GM19328 (cell line): ENCODE measurements around the gene CCDC88A.
"Not testable (repeated sequence)": the region's sequence is repeated elsewhere in the genome, so short reads cannot be mapped to it uniquely, and the experiment has no call there.

Source experiments
- ATAC-seq: cut with Tn5 transposase; IDR thresholded peaks from one replicate; pipeline ENCODE4 v1.9.1; 2021; ENCODE audit warnings: mild to moderate bottlenecking, moderate library complexity; ENCODE audit not compliant: unreplicated experiment

Gene CCDC88A

GRCh38 chr2:55391155-55391554 is 28.5 kb downstream of the CCDC88A start:
- no peak for ATAC-seq

- ATAC-seq, result not testable (repeated sequence)
Measured at GRCh38 chr2:55385516-55385915, 34.1 kb downstream of the CCDC88A start.

- no peak for ATAC-seq
Measured at GRCh38 chr2:55384786-55385185, 34.9 kb downstream of the CCDC88A start.

GRCh38 chr2:55371376-55371775 is 48.3 kb downstream of the CCDC88A start:
- no peak for ATAC-seq

GRCh38 chr2:55370208-55370607 is 49.4 kb downstream of the CCDC88A start:
- ATAC-seq, result no peak

GRCh38 chr2:55365303-55365702 is 54.4 kb downstream of the CCDC88A start:
- ATAC-seq, result no peak

- no peak for ATAC-seq
Measured at GRCh38 chr2:55364189-55365055, 55.2 kb downstream of the CCDC88A start.

GRCh38 chr2:55363636-55364035 is 56.0 kb downstream of the CCDC88A start:
- ATAC-seq, result no peak

GRCh38 chr2:55361465-55362189 is 58.0 kb downstream of the CCDC88A start:
- ATAC-seq, result no peak

GRCh38 chr2:55358451-55358850 is 61.2 kb downstream of the CCDC88A start:
- ATAC-seq, result no peak

GRCh38 chr2:55357927-55358326 is 61.7 kb downstream of the CCDC88A start:
- ATAC-seq, result no peak

- no peak for ATAC-seq
Measured at GRCh38 chr2:55357164-55357563, 62.5 kb downstream of the CCDC88A start.

GRCh38 chr2:55356136-55356535 is 63.5 kb downstream of the CCDC88A start:
- ATAC-seq, result not testable (repeated sequence)

- ATAC-seq, result no peak
Measured at GRCh38 chr2:55355451-55355850, 64.2 kb downstream of the CCDC88A start.

- ATAC-seq, result no peak
Measured at GRCh38 chr2:55351672-55352071, 68.0 kb downstream of the CCDC88A start.

- ATAC-seq, result no peak
Measured at GRCh38 chr2:55345064-55345463, 74.6 kb downstream of the CCDC88A start.

- ATAC-seq, result no peak
Measured at GRCh38 chr2:55338268-55338667, 81.4 kb downstream of the CCDC88A start.

- no peak for ATAC-seq
Measured at GRCh38 chr2:55334728-55335127, 84.9 kb downstream of the CCDC88A start.

- ATAC-seq, result no peak
Measured at GRCh38 chr2:55330541-55331297, 88.9 kb downstream of the CCDC88A start.

- no peak for ATAC-seq
Measured at GRCh38 chr2:55327470-55328230, 92.0 kb downstream of the CCDC88A start.

GRCh38 chr2:55314985-55315384 is 104.7 kb downstream of the CCDC88A start:
- no peak for ATAC-seq
